HG02798 (cell line): Measurements from ENCODE around the gene STT3B.

Source experiments
- ATAC-seq: cut with Tn5 transposase; IDR thresholded peaks from one replicate; pipeline ENCODE4 v1.9.1; 2021; ENCODE audit warnings: mild to moderate bottlenecking; ENCODE audit not compliant: unreplicated experiment, poor library complexity

Gene STT3B

GRCh38 chr3:31676556-31676955, 143.8 kb downstream of the STT3B start:
- ATAC-seq = no peak

- ATAC-seq = no peak
These were observed 147.5 kb downstream of the STT3B start for GRCh38 chr3:31680072-31680870.
